SK-MEL-5 (cell line): ENCODE data around the gene ACSL1. TPM values are rescaled to one million over a fixed set of nuclear protein-coding genes. Genes with fewer than 3 reads are reported as not detected.

Experiments
- DNase-seq: peaks from one replicate; pipeline ENCODE4 v3.0.0-alpha.2; 2016; ENCODE audit warnings: low read depth, low spot score
- in situ Hi-C: cut with HindIII; loops from 2 replicates; pipeline ENCODE4 v1.10.0; 2016; ENCODE audit warnings: low sequenced_read_pairs, high pct_unique_total_duplicates, low pct_unique_long_range_greater_than_20kb
- total RNA-seq: library from RNA; depleted of rRNA; stranded (reverse); fragments of >200 nt; shearing (Covaris generic); gene quantifications from 2 replicates; pipeline ENCODE4 v1.2.3, GENCODE V29; 2014

The ACSL1 gene
- total RNA-seq, 1 experiment from 2014 or later = 126 TPM

DNA sequence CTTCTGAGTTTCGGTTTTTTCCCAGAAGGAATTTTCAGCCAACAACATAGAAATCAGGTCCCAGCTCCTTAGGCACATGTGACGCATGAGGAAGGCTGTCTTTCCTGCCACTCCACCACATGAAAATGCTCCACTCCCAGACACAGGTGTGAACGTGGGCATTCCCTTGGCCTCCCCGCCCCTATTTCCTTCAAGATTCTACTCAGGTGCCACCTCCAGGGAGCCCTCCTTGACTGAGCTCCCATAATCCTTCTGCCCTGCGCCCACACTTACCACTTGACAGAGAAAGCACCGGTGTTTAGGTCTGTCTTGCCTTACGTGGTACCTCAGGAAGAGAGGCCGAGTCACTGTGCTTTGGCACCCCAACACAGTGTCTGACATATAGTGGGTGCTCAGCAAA lies 47.4 kb downstream of the ACSL1 start:
- in situ Hi-C loops = no loop called here
- DNase-seq = no peak

DNA sequence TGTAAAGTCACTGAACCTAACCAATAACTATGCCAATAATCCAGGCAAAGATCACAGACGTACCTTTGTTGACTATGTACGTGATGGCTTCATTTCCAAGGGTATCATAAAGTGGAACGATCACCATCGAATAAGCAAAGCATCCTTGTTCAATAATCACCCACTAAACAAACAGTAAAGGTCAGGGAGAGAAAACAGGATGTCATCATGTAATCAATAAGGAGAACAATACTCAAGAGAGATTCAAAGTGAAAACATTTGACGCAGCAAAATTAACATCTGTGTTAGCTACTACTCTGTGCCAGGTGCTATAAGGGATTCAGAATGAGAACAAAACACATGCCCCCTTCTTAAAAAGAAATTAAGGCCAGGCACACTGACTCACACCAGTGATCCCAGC lies 48.9 kb downstream of the ACSL1 start:
- DNase-seq = no peak
- in situ Hi-C loops = no loop called here

DNA sequence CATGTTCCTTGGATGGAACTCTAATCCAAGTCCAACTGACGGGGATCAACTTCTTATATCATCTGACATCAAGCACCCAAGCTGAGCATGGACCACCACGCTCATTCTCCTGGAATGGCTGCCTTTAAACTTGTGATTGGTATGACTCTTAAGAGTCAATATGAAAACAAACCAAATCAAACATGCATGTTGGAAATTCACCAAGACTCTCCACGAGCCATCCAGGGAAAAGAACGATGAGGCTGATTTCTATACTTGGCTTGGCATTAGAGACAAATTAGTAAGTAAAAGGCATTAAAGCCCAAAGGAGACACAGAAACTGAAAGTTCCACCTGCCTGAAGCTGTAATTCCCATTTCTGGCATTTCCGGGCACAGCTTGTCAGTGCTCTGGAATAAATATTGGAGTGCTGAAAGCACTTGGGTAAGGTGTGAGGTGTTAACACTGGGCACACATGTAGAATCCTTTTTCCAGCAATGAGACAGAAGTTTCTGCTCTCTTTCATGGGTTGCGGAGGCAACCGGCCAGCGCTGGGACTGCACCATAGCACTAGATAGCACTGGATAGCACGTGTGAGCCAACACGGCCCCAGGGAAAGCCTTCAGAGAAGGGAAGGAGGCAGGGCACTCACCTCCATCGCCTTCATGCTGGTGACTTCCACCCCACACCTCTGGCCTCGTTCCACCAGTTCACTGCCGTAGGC lies 49.8 kb downstream of the ACSL1 start:
- in situ Hi-C loops = no loop called here
- DNase-seq = no peak

DNA sequence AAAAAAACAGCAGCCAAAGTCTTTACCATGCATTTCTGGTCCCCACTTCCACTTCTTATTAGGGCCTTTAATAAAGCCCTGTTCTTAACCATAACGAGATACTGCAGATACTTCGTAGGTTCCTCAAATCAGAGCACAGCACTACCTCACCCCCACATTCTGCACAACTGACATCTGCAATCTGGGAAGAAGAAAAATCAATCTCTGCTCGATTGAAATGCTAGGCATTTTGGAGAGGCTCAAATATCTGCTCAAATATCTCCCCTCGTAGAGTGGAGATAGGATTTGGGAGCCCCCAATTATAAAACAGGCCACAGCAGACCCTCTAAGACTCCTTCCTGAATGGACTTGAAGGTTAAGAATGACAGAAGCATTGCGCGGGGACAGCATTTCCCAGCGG lies 51.6 kb downstream of the ACSL1 start:
- no peak for DNase-seq
- in situ Hi-C loops = no loop called here

DNA sequence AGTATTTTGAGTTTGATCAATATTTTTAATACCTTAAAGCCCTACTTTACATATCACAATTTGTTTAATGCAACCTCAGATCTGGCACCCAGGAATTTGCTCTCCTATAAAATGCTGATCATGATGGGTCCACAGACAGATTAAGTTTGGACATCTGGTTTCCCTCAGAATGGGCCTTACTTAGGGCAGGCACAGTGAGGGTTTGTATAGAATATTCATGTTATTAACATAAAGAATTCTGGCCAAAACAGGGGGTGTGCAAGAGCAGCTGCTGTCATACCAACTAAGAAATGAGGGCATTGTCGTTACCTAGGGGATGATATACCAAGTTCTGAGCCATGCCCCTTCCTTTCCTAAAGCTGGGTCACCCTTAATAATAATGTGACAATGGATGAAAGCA lies 54.4 kb downstream of the ACSL1 start:
- DNase-seq = no peak
- in situ Hi-C loops = no loop called here

DNA sequence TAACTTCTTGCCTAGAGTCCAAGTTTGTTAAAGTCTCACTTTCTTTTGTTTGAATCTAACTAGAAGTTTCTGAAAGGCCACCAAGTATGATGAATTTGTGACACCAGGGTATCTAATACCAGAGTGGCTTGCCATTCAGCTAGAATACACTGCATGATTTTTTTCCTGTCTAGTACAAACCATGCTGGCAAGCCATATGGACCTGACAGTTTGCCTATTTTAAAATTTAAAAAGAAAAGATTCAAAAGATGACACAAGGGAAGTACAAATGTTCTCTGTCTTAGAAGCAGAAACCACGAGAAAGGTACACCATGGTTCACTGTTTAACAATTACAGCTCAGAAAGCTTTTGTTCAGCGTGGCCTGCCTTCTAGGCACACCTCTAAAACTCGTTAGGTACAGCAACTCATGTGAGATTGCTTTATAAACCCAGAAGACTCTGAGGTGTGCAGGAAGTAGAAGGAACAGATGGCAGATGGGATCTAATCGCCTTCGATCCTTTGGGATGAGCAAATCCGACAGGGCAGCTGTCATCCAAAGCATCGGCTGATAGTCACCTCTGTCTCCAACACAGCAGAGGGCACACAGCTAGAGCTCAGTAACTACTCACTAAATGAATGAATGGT lies 56.5 kb downstream of the ACSL1 start:
- DNase-seq = no peak
- in situ Hi-C loops = no loop called here

DNA sequence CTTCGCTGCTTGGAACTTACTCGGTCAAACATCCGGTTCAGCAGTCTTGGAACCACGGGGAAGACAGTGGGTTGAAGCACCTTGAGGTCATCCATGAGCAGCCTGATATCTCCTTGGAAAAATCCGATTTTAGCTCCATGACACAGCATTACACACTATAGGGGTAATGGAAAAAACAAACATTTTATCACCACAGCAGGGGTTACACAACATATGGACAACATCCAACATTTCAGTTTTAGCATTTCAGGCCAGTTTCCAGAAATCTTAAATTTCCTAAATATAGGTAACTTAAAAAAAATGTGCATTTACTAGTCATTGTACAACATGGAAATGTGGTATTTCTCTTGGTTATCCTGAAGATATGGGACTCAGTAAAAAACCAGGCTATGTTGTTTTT lies 57.5 kb downstream of the ACSL1 start:
- in situ Hi-C loops = no loop called here
- DNase-seq = no peak

DNA sequence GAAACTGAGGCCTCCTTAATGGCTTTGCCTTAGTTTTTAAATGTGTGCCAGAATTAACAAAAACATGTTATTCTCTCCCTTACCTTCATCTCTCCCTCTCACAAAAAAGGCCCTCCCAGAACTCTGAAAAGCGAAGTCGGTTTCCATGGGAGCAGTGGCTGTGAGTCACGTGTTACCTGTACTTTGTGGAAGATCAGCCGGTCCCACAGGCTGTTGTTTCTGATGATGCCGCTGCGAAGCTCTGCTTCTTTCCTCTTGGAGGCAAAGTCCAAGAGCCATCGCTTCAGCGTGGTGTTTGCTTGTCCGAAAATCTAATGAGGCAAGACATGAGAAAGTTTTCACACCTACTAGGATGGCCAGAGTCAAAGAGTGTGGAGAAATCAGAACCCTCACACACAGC lies 59.3 kb downstream of the ACSL1 start:
- in situ Hi-C loops = no loop called here

DNA sequence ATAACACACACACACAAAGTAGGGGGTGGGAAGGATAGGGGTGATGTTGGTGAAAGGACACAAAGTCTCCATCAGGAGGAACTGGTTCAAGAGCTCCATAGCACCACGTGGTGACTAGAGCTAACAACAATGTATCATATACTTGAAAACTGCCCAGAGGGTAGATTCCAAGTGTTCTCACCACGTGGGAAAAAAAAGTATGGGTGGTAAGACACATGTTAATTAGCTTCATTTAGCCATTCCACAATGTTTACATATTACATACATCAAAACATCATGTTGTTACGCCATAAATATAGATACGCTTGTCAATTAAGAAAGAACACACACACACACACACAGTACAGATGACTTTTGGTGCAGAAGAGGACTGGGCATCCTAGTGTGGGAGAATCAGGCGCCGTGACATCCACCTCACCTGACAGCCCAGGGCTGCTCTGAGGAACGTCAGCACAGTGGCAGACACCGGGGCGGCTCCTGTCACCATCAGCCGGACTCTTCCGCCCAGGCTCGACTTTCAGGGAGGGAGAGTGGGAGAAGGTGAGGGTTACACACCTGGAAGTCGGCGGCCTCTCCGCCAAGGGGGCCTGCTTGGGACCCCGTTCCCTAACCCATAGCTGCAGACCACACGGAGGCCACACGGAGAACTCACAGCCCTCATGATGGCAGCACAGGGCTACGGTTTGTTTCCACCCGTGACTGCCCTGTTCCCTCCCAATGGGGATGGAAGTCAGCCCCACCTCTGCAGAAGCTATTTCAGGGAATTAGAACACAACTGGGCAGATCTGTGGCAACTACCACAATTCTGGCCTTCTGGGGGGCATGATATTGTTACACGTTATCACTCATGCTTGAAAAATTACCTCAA lies 60.1 kb downstream of the ACSL1 start:
- peak; percentile 16 for DNase-seq
- in situ Hi-C loops = no loop called here

More for the DNA sequence above, 59.3 kb downstream of the ACSL1 start:
- DNase-seq = no peak

DNA sequence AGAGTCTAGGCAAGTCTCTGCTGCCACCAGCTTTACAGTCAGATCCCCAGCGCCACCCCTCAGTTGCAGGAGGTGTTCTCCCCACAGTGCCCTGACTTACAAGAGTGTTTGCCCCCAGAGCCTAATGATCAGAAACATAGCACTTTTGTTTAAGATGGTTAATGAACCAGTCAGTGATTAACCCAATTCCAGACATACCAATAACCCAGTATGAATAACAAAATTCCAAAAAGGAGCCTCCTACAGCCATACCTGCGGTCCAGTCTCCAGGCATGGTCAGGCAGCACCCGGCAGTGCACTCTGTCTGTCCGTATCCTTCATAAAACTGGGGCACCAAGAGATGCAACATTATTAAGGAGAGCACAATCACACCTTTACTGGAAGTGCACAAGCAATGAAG lies 61.2 kb downstream of the ACSL1 start:
- in situ Hi-C loops = no loop called here

DNA sequence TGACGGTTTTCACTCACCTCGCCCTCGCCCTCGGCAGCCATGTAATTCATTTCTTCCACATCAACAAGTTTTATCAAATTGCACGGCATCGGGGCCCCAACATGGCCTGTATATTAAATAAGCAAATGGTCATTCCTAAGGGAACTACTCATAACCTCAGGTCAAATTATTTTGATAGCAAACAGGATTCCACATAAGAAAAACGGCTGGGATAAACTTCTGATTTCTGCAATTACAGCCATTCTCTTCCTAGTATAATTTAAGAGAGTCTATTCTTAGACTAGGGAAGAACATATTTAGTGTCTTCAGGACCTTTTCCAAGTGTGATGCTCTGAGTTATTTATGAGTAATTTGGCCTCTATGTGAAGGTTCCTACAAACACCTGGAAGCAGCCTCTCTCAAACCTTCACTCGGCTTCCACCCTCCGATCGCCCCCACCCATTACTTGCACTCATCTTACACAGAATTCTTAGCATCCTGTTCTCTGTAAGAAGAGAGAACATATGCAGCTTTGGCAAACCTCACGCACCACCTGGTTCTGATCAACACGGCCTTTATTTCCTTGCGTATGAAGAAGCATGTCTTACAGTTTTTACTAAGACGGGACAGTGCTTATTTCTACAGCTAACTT lies 62.5 kb downstream of the ACSL1 start:
- in situ Hi-C loops = no loop called here
- no peak for DNase-seq

More for the DNA sequence above, 61.2 kb downstream of the ACSL1 start:
- DNase-seq = no peak

DNA sequence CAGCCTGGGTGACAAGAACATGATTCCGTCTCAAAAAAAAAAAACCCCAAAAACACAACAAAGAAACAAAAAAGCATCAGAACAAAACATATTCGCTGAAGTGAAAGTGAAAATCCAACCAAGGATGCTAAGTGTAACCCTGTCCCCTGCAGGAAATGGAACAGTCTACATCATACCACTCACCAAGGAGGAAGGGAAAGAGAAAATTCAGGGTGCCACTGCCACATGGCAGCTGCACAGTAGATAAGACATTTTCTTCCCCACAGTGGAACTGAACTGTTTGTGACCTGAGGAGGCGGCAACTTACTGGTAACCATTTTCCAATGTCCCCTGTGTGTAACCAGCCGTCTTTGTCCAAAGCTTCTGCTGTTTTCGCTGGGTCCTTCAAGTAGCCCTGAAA lies 63.7 kb downstream of the ACSL1 start:
- in situ Hi-C loops = no loop called here
- DNase-seq = no peak

DNA sequence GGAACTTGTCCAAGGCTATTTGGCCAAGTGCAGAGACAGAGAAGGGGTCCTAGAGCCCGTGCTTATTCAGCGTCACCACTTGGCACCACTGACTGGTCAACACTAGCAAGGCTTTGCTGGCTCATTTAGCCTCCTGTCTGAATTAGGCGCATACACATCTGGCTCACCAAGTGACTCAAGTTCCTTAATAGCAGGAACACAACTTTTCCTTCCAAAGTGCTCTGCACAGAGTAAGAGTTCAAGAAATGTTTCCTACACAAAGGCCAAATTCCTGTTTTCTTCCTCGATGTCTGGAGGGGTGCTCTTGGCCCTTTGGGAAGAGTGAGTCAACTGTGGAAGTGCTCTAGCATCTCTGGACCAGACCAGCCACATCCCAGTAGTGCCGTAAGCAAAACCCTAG lies 65.1 kb downstream of the ACSL1 start:
- DNase-seq = no peak
- in situ Hi-C loops = no loop called here

DNA sequence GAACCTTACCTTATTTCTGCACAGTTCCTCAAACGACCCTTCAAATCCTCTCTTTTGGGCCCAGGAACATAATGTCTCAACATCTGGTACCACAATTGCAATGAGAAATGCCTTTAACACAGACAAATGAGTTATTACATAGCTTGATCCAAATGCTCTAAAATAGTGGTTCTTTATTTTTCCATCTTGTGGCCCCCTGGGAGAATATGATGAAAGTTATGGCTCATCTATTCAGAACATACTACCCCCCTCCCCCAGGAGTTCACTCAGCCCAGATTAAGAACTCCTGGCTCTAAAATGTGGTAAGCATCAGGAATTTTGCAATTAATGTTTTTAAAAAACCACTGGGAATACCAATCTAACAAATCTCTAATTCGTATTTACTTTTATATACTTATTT lies 68.0 kb downstream of the ACSL1 start:
- no peak for DNase-seq
- in situ Hi-C loops = no loop called here

DNA sequence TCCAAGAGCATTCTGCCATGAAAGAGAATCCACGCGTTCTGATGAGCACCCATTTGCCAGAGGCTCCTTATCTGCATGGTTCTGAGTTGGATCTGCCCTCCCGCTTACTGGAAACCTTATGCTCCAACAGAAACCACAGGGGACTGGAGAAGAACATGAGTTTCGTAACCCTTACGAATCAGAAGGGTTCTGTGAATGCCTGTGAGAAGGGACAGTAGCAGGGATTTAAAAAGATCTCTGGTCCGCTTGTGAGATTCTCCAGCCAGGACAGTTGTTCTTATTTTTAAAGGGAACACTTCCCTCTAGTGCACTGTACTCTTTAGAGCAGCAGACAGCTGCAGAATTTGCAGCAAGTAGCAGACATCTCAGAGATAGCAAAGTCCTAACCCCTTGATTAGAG lies 69.4 kb downstream of the ACSL1 start:
- in situ Hi-C loops = no loop called here
- no peak for DNase-seq

DNA sequence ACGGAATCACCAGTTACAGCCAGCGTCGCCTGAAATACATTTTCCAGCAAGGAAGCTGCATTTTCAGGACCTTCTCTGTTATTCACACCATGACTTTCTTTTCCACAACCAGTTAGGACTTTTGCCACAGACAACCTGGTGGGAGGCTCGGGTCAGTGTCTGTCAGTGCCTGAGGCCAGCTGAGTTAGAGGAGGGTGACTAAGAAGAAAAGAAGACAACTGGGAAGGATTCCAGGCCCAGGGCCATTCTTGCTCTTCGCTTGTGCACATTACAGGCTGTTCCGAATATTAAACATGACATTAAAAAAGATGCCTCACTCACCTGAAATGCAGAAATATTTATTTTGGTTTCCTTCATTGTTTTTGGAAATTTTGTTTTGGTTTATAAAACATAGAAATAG lies 70.5 kb downstream of the ACSL1 start:
- in situ Hi-C loops = no loop called here
- DNase-seq = no peak

DNA sequence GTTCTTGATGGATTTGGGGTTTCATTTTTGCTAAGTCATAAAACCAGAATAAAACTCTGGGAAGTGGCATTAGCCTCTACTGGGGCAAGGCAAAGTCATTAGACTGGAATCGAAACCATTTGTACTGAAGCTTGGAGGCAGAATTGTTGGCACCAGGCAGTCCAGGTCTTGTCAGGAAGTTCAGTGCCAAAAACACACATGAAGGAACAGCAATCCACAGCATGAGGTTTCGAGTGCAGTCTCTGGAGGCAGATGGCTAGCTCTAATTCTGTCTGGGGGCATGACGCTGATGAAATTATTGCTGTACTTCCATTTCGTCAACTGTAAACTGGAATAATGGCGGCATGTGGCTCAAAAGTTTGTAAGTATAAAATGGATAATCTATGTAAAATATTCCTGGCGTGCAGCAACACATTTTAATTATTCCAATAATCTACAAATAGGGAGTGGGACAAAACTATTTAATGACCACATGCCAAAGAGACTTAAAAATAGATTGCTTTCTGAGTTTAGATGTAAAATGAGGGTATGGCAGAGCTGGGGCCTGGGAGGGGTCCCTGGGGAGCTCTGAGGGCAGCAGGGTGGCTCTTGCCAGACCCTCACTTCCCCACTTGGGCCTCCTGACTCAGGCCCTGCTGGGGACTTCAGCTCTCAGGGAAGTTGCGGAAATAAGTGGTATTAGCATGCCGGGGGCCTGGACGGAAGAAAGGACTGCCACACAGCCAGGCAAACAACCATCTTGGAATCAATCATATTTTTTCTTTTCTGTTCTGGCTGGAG lies 73.1 kb downstream of the ACSL1 start:
- in situ Hi-C loops = no loop called here
- no peak for DNase-seq

DNA sequence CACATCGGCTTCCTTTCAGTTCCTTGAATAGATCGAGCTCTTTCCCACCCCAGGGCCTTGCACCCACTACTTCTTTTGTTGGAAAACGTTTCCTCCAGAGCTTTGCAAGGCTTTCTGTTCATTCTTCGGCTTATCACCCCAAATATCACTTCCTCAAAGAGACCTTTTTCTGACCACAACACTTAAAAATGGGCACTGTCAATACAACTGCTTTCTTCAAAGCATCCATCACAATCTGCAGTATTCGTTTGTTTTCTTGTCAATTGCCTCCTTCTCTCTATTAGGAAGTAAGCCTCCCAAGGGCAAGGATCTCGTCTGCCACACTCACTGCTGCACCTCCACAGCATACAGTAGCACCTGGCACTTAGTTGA lies 74.2 kb downstream of the ACSL1 start:
- no peak for DNase-seq

More for the DNA sequence above, 74.2 kb downstream of the ACSL1 start:
- in situ Hi-C loops = no loop called here
